ENCODE results near the gene CTNNA2.
"Not testable (repeated sequence)": the region's sequence is repeated elsewhere in the genome, so short reads cannot be mapped to it uniquely, and the experiment has no call there.

The CTNNA2 gene

GRCh38 chr2:79994965-79995364 lies 482.1 kb downstream of the CTNNA2 start:
- no peak for DNase-seq

- no peak for DNase-seq
Measured at GRCh38 chr2:79996709-79997108, 483.9 kb downstream of the CTNNA2 start.

- DNase-seq, result no peak
Measured at GRCh38 chr2:80001701-80002101, 488.9 kb downstream of the CTNNA2 start.

- DNase-seq, result no peak
Measured at GRCh38 chr2:80002112-80002511, 489.3 kb downstream of the CTNNA2 start.

- no peak for DNase-seq
Measured at GRCh38 chr2:80002568-80003157, 489.8 kb downstream of the CTNNA2 start.

- DNase-seq, result no peak
Measured at GRCh38 chr2:80007777-80008503, 495.1 kb downstream of the CTNNA2 start.

- no peak for DNase-seq
Measured at GRCh38 chr2:80008596-80008995, 495.7 kb downstream of the CTNNA2 start.

GRCh38 chr2:80009211-80009610 lies 496.4 kb downstream of the CTNNA2 start:
- DNase-seq, result no peak

- DNase-seq, result no peak
Measured at GRCh38 chr2:80012061-80012460, 499.2 kb downstream of the CTNNA2 start.

GRCh38 chr2:80014637-80015036 lies 501.8 kb downstream of the CTNNA2 start:
- DNase-seq, result no peak

GRCh38 chr2:80016171-80016570 lies 503.3 kb downstream of the CTNNA2 start:
- no peak for DNase-seq

- DNase-seq, result no peak
Measured at GRCh38 chr2:80019571-80020460, 507.0 kb downstream of the CTNNA2 start.

- no peak for DNase-seq
Measured at GRCh38 chr2:80022018-80022417, 509.2 kb downstream of the CTNNA2 start.

GRCh38 chr2:80026040-80026729 lies 513.3 kb downstream of the CTNNA2 start:
- DNase-seq, result no peak

GRCh38 chr2:80028051-80028450 lies 515.2 kb downstream of the CTNNA2 start:
- no peak for DNase-seq

GRCh38 chr2:80028584-80028983 lies 515.7 kb downstream of the CTNNA2 start:
- no peak for DNase-seq

GRCh38 chr2:80030135-80030534 lies 517.3 kb downstream of the CTNNA2 start:
- DNase-seq, result no peak

- not testable (repeated sequence) for DNase-seq
Measured at GRCh38 chr2:80032684-80033083, 519.8 kb downstream of the CTNNA2 start.

GRCh38 chr2:80035749-80036285 lies 523.0 kb downstream of the CTNNA2 start:
- no peak for DNase-seq

- no peak for DNase-seq
Measured at GRCh38 chr2:80037310-80037709, 524.5 kb downstream of the CTNNA2 start.

- no peak for DNase-seq
Measured at GRCh38 chr2:80040226-80040625, 527.4 kb downstream of the CTNNA2 start.

GRCh38 chr2:80042635-80043034 lies 529.8 kb downstream of the CTNNA2 start:
- no peak for DNase-seq

GRCh38 chr2:80048296-80048695 lies 535.4 kb downstream of the CTNNA2 start:
- DNase-seq, result no peak
